ENCODE data around the gene BCKDHA. TPM values are rescaled to one million over a fixed set of nuclear protein-coding genes. Genes with fewer than 3 reads are reported as not detected.

BCKDHA gene
- total RNA-seq, 1 donor from 2014 or later: 9.2 TPM

DNA sequence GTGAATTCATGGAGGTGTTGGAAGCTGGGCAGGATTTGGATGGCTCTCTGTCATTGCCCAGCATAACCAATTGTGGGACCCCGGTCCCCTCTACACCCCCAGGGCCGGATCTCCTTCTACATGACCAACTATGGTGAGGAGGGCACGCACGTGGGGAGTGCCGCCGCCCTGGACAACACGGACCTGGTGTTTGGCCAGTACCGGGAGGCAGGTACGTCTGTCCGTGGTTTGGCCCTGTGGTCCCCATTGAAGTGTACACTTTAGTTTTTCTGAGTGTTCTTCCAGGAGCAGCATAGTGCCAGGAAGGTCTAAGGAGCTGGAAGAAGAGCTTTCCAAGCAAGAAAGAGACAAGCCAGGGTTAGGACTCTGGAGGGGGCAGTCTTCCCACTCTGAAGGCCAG lies 16.3 kb downstream of the BCKDHA start:
- peaks cover 6% of the 10 kb centered on the region for H3K36me3 ChIP-seq (ENCODE audit: insufficient read depth, low read length)
- TF ChIP-seq EZH2 (IDR thresholded peaks at IDR 0.05; ENCODE audit: insufficient read depth, low read length): no peak
- TF ChIP-seq, protein P1, sequence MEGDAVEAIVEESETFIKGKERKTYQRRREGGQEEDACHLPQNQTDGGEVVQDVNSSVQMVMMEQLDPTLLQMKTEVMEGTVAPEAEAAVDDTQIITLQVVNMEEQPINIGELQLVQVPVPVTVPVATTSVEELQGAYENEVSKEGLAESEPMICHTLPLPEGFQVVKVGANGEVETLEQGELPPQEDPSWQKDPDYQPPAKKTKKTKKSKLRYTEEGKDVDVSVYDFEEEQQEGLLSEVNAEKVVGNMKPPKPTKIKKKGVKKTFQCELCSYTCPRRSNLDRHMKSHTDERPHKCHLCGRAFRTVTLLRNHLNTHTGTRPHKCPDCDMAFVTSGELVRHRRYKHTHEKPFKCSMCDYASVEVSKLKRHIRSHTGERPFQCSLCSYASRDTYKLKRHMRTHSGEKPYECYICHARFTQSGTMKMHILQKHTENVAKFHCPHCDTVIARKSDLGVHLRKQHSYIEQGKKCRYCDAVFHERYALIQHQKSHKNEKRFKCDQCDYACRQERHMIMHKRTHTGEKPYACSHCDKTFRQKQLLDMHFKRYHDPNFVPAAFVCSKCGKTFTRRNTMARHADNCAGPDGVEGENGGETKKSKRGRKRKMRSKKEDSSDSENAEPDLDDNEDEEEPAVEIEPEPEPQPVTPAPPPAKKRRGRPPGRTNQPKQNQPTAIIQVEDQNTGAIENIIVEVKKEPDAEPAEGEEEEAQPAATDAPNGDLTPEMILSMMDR (IDR thresholded peaks at IDR 0.05; ENCODE audit: insufficient read depth, low read depth, low read length): no peak
- Mint-ChIP-seq H3K4me1 (ENCODE audit: low read depth, unreplicated experiment) (peaks cover 13% of the 10 kb centered on the region), H3K27ac (ENCODE audit: unreplicated experiment) (no peak overlapping the region), H3K36me3 (ENCODE audit: low read depth, unreplicated experiment) (peaks cover 24% of the 10 kb centered on the region), H3K27me3 (ENCODE audit: low read depth, unreplicated experiment) (no peaks in the 10 kb centered on the region), H3K4me3 (ENCODE audit: unreplicated experiment) (no peak overlapping the region), H3K9me3 (ENCODE audit: unreplicated experiment) (no peaks in the 10 kb centered on the region)
- H3K79me2 ChIP-seq (ENCODE audit: insufficient read depth, low read length): no peaks in the 10 kb centered on the region
- no peaks in the 10 kb centered on the region for H4K20me1 ChIP-seq (ENCODE audit: insufficient read depth, low read length)
- no peak overlapping the region for H3K4me2 ChIP-seq (ENCODE audit: low read length)
- no peaks in the 10 kb centered on the region for H3K9me3 ChIP-seq (ENCODE audit: insufficient read depth, low read depth, low read length)
- H2AFZ ChIP-seq (ENCODE audit: low read depth, low read length): no peak overlapping the region
- H3K4me3 ChIP-seq (ENCODE audit: insufficient read depth, low read depth, low read length): no peak overlapping the region
- no peaks in the 10 kb centered on the region for H3K4me1 ChIP-seq (ENCODE audit: insufficient read depth, low read length)
- no peak for FAIRE-seq
- no peak overlapping the region for H3K9ac ChIP-seq (ENCODE audit: low read length)
- DNase-seq (ENCODE audit: low read depth): no peak
- no peaks in the 10 kb centered on the region for H3K27me3 ChIP-seq (ENCODE audit: insufficient read depth, low read length)
- H3K27ac ChIP-seq (ENCODE audit: low read depth, low read length): no peak overlapping the region

DNA sequence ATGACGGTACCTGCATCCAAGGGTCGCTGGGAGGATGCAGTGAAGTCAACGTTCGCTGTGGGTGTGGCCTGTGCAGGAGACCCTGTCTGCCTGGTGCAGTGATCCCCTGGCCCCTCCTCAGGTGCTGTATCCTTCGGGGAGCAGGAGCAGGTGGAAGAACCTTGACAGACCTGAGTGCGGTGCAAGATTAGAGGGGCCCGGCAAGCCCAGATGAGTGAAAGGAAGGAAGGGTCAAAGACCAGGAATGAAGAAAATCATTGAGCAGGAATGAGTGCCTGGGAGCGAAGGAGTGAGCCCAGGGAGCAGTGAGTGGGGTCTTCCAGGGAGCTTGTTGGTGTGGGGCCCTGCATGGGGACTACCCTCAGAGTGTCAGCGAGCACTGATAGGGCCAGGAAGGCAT lies 16.8 kb downstream of the BCKDHA start:
- no peak for TF ChIP-seq EZH2 (IDR thresholded peaks at IDR 0.05; ENCODE audit: insufficient read depth, low read length)
- TF ChIP-seq, protein P1 (IDR thresholded peaks at IDR 0.05; ENCODE audit: insufficient read depth, low read depth, low read length): no peak
- Histone ChIP-seq H2AFZ (ENCODE audit: low read depth, low read length) (no peak overlapping the region), H3K4me3 (ENCODE audit: insufficient read depth, low read depth, low read length) (no peak overlapping the region), H3K9me3 (ENCODE audit: insufficient read depth, low read depth, low read length) (no peaks in the 10 kb centered on the region), H3K27ac (ENCODE audit: low read depth, low read length) (no peak overlapping the region), H3K27me3 (ENCODE audit: insufficient read depth, low read length) (no peaks in the 10 kb centered on the region), H3K4me1 (ENCODE audit: insufficient read depth, low read length) (no peaks in the 10 kb centered on the region), H3K9ac (ENCODE audit: low read length) (no peak overlapping the region), H3K79me2 (ENCODE audit: insufficient read depth, low read length) (no peaks in the 10 kb centered on the region), H3K36me3 (ENCODE audit: insufficient read depth, low read length) (peaks cover 6% of the 10 kb centered on the region), H3K4me2 (ENCODE audit: low read length) (no peak overlapping the region), H4K20me1 (ENCODE audit: insufficient read depth, low read length) (no peaks in the 10 kb centered on the region)
- FAIRE-seq: no peak
- Mint-ChIP-seq H3K4me3 (ENCODE audit: unreplicated experiment) (no peak overlapping the region), H3K27ac (ENCODE audit: unreplicated experiment) (no peak overlapping the region), H3K9me3 (ENCODE audit: unreplicated experiment) (no peaks in the 10 kb centered on the region), H3K36me3 (ENCODE audit: low read depth, unreplicated experiment) (peaks cover 24% of the 10 kb centered on the region), H3K27me3 (ENCODE audit: low read depth, unreplicated experiment) (no peaks in the 10 kb centered on the region), H3K4me1 (ENCODE audit: low read depth, unreplicated experiment) (peaks cover 8% of the 10 kb centered on the region)
- no peak for DNase-seq (ENCODE audit: low read depth)

DNA sequence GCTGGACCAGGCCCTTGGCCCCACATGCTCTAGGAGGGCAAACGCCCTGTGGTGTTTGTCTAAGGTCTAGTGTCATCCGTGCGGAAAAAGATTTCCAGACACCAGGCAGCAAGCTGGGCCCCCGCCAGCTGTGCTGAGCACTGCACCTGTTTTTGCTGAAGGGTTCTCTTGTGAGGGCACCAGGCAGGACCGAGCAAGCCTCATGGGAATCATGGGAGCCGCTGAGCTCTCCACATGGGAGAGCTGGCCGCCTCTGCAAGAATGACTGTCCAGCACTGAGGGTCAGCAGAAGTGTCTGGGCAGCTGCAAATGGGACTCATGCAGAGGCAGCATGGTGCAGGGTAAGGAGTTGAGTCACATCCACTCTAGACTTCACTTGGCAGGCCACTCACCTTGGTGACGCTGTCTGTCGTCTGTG lies 17.5 kb downstream of the BCKDHA start:
- no peak overlapping the region for H3K4me3 Mint-ChIP-seq (ENCODE audit: unreplicated experiment)
- H2AFZ ChIP-seq (ENCODE audit: low read depth, low read length): no peak overlapping the region
- H3K27me3 Mint-ChIP-seq (ENCODE audit: low read depth, unreplicated experiment): no peaks in the 10 kb centered on the region
- H3K4me2 ChIP-seq (ENCODE audit: low read length): no peak overlapping the region
- no peaks in the 10 kb centered on the region for H3K4me1 ChIP-seq (ENCODE audit: insufficient read depth, low read length)
- no peak for DNase-seq (ENCODE audit: low read depth)
- peaks cover 3% of the 10 kb centered on the region for H3K4me1 Mint-ChIP-seq (ENCODE audit: low read depth, unreplicated experiment)
- H3K9ac ChIP-seq (ENCODE audit: low read length): no peak overlapping the region
- H3K27ac ChIP-seq (ENCODE audit: low read depth, low read length): no peak overlapping the region
- no peaks in the 10 kb centered on the region for H3K9me3 Mint-ChIP-seq (ENCODE audit: unreplicated experiment)
- H4K20me1 ChIP-seq (ENCODE audit: insufficient read depth, low read length): no peaks in the 10 kb centered on the region
- FAIRE-seq: no peak
- peaks cover 27% of the 10 kb centered on the region for H3K36me3 Mint-ChIP-seq (ENCODE audit: low read depth, unreplicated experiment)
- H3K27ac Mint-ChIP-seq (ENCODE audit: unreplicated experiment): no peak overlapping the region
- no peaks in the 10 kb centered on the region for H3K27me3 ChIP-seq (ENCODE audit: insufficient read depth, low read length)
- H3K9me3 ChIP-seq (ENCODE audit: insufficient read depth, low read depth, low read length): no peaks in the 10 kb centered on the region
- peaks cover 9% of the 10 kb centered on the region for H3K36me3 ChIP-seq (ENCODE audit: insufficient read depth, low read length)
- no peak overlapping the region for H3K4me3 ChIP-seq (ENCODE audit: insufficient read depth, low read depth, low read length)
- no peaks in the 10 kb centered on the region for H3K79me2 ChIP-seq (ENCODE audit: insufficient read depth, low read length)
- TF ChIP-seq, protein P1 (IDR thresholded peaks at IDR 0.05; ENCODE audit: insufficient read depth, low read depth, low read length): no peak
- TF ChIP-seq EZH2 (IDR thresholded peaks at IDR 0.05; ENCODE audit: insufficient read depth, low read length): no peak

Data from astrocyte (in vitro differentiated cells and primary cell).